Spleen (tissue), 11 donors: ENCODE results near the gene AQP2. TPM values are rescaled to one million over a fixed set of nuclear protein-coding genes. Genes with fewer than 3 reads are reported as not detected.

Experiments used
- DNase-seq: peaks from one replicate; pipeline ENCODE4 v3.0.0-alpha.2; 2020
- H3K27ac ChIP-seq, 8 donors: fragments of 200-600 bp; sonication (generic) in 7 of 8; 1 replicate in 4 of 8; 2 replicates in 4 of 8; pipeline versions ENCODE4 v1.5.0 to v1.8.0; 2016 to 2021; ENCODE audit warnings: inconsistent platforms in 4 of 8, mild to moderate bottlenecking in 4 of 8, moderate library complexity in 1 of 8
- H3K27me3 ChIP-seq, 7 donors: fragments of 200-600 bp; sonication (generic) in 6 of 7; replicated peaks in 1 of 7; 1 replicate in 4 of 7; 2 replicates in 3 of 7; pipeline versions ENCODE4 v1.5.0 to v1.8.0; 2016 to 2021; ENCODE audit warnings: inconsistent platforms in 3 of 7, mild to moderate bottlenecking in 1 of 7
- H3K36me3 ChIP-seq, 6 donors: fragments of 200-600 bp; sonication (generic) in 5 of 6; 1 replicate in 4 of 6; 2 replicates in 2 of 6; pipeline versions ENCODE4 v1.5.0 to v1.8.0; 2016 to 2021; ENCODE audit warnings: inconsistent platforms in 2 of 6
- H3K4me1 ChIP-seq, 6 donors: fragments of 200-600 bp; sonication (generic) in 5 of 6; 1 replicate in 3 of 6; 2 replicates in 3 of 6; pipeline versions ENCODE4 v1.5.0 to v1.8.0; 2016 to 2021; ENCODE audit warnings: inconsistent platforms in 3 of 6
- H3K4me3 ChIP-seq, 8 donors: fragments of 200-600 bp; sonication (generic) in 7 of 8; 1 replicate in 4 of 8; 2 replicates in 4 of 8; pipeline versions ENCODE4 v1.5.0 to v1.8.0; 2016 to 2021; ENCODE audit warnings: inconsistent platforms in 4 of 8, mild to moderate bottlenecking in 4 of 8, moderate library complexity in 2 of 8
- H3K9me3 ChIP-seq, 8 donors: fragments of 200-600 bp; sonication (generic) in 7 of 8; 1 replicate in 4 of 8; 2 replicates in 4 of 8; pipeline versions ENCODE4 v1.5.0 to v1.8.0; 2016 to 2021; ENCODE audit warnings: inconsistent platforms in 4 of 8
- POLR2A ChIP-seq, 3 donors: fragments of 450-650 bp; IDR thresholded peaks; one replicate each; pipeline ENCODE4 v1.5.1; 2017; ENCODE audit warnings: antibody characterized with exemption in 3 of 3, mild to moderate bottlenecking in 1 of 3
- POLR2AphosphoS5 ChIP-seq, 3 donors: sonication (generic); formaldehyde crosslinking; IDR thresholded peaks; one replicate each; pipeline ENCODE4 v1.5.1; 2017; ENCODE audit warnings: antibody characterized with exemption in 3 of 3
- WGBS, 5 donors: extraction: QIAGEN DNeasy Blood & Tissue Kit in 3 of 5; methylation state at CpG; one replicate each; pipeline versions ENCODE4 v1.1.5 to v1.1.7; 2013 to 2018; 5-methylcytosine and 5-hydroxymethylcytosine counted together
- intact Hi-C: fragments of 100-400 bp; cut with DNase I; formaldehyde crosslinking; loops from one replicate; pipeline ENCODE4 v1.15.0; 2023; ENCODE audit warnings: low total_unique reads
- polyA plus RNA-seq, 3 donors: library from polyadenylated mRNA; stranded (reverse); fragments of 200-250 nt; gene quantifications; one replicate each; pipeline ENCODE4 v1.2.1, GENCODE V29; 2013
- total RNA-seq, 7 donors: library from RNA; depleted of rRNA in 3 of 7; stranded (reverse); fragments of >200 nt in 3 of 7; fragmentation: NEBNext Ultra II Directional in 4 of 7; extraction: Animal tissue kit (Norgen Biotek cat#: 25700) in 4 of 7; gene quantifications; one replicate each; pipeline versions ENCODE4 v1.1.0 to v1.2.1, GENCODE V29; 2016 to 2021
- TF ChIP-seq, protein P1 (sequence below), 11 experiments: fragments of 200-600 bp in 7 of 11; fragments of 450-650 bp in 4 of 11; sonication (generic) in 4 of 11; IDR thresholded peaks in 8 of 11; conservative IDR thresholded peaks in 3 of 11; 1 replicate in 7 of 11; 2 replicates in 4 of 11; pipeline versions ENCODE4 v1.4.0 to v1.8.0; 2016 to 2021; ENCODE audit warnings: antibody characterized with exemption in 11 of 11, inconsistent platforms in 4 of 11, mild to moderate bottlenecking in 1 of 11
- donor health status: healthy with polysubstance abuse.
- donor health status: DM: no; HTN: no; CAD: no; lungs with moderate emphysema.
- donor health status: DM: no; HTN: no; CAD: no.
- donor health status: Bipolar disorder and iron deficiency.
- donor health status: healthy.
- donor health status: DM: no; HTN: no; CAD: no.
- donor health status: DM: yes; HTN: yes; CAD: no.

Gene AQP2
- total and polyA plus RNA-seq, 10 donors, result not detected

DNA sequence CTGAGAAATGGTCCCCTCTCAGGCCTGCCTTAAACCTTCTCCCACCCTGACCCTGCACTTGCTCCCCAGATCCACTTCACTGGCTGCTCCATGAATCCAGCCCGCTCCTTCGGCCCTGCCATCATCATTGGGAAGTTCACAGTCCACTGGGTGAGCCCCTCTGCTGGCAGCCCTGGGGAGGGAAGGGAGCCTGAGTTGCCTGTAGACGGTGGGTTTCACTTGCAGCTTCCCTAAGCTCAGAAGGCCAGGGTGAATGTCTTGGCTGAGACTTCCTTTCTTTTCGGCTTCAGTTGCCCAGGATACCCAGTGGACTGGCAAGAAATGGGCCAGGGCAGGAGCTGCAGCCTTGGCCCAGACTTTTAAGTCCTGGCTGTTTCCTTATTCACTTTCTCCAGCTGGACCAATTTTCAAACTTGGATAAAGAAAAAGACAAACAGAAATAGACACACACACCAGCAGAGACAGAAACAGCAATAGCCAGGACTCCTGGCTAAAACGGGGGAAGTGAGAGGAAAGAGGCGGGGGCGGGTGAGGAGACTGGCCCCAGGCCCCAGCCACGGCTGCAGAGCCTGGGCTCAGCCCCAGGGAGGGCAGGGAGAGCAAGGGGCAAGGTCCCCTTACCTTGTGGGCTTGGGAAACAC, 24.3 kb downstream of the AQP2 start:
- Histone ChIP-seq H3K27ac (no peak overlapping the region), H3K27me3 (peaks cover 0 to 27% (median 0%) of the 10 kb centered on the region in 7 donors), H3K9me3 (no peaks in the 10 kb centered on the region), H3K4me3 (no peak overlapping the region), H3K36me3 (no peaks in the 10 kb centered on the region), H3K4me1 (peaks cover 0 to 13% (median 0%) of the 10 kb centered on the region in 6 donors)
- 60 to 74% (median 67%) methylated on average over 8 of the region's 8 CpGs for WGBS, 5 donors
- TF ChIP-seq, protein P1, sequence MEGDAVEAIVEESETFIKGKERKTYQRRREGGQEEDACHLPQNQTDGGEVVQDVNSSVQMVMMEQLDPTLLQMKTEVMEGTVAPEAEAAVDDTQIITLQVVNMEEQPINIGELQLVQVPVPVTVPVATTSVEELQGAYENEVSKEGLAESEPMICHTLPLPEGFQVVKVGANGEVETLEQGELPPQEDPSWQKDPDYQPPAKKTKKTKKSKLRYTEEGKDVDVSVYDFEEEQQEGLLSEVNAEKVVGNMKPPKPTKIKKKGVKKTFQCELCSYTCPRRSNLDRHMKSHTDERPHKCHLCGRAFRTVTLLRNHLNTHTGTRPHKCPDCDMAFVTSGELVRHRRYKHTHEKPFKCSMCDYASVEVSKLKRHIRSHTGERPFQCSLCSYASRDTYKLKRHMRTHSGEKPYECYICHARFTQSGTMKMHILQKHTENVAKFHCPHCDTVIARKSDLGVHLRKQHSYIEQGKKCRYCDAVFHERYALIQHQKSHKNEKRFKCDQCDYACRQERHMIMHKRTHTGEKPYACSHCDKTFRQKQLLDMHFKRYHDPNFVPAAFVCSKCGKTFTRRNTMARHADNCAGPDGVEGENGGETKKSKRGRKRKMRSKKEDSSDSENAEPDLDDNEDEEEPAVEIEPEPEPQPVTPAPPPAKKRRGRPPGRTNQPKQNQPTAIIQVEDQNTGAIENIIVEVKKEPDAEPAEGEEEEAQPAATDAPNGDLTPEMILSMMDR (IDR thresholded peaks at IDR 0.05 in 8 of 11, conservative IDR thresholded peaks at IDR 0.05 in 3 of 11), result no peak
- TF ChIP-seq POLR2A (IDR thresholded peaks at IDR 0.05) (no peak), POLR2AphosphoS5 (IDR thresholded peaks at IDR 0.05) (no peak)
- intact Hi-C loops, result no loop called here
- DNase-seq, result peak; percentile 67

DNA sequence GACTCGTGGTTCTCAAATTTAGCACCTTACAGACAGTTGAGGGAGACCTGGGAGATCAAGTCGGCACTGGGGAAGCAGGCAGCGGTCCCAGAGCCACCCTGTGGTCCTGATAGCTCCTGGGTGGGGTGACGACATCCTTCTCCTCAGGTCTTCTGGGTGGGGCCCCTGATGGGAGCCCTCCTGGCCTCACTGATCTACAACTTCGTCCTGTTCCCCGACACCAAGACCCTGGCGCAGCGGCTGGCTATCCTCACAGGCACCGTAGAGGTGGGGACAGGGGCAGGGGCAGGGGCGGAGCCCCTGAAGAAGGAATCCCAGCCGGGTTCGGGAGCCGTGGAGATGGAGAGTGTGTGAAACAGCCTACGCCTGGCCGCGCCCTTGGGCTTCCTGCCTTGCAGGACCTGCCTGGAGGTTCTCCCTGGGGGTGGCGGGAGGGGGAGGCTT, 24.8 kb downstream of the AQP2 start:
- peaks cover 0 to 22% (median 0%) of the 10 kb centered on the region in 7 donors for H3K27me3 ChIP-seq
- intact Hi-C loops, result no loop called here
- H3K4me1 ChIP-seq, result peaks cover 0 to 13% (median 0%) of the 10 kb centered on the region in 6 donors
- no peak overlapping the region for H3K27ac ChIP-seq
- H3K9me3 ChIP-seq, result no peaks in the 10 kb centered on the region
- DNase-seq, result peak; percentile 52
- H3K4me3 ChIP-seq, result no peak overlapping the region
- H3K36me3 ChIP-seq, result no peaks in the 10 kb centered on the region
- TF ChIP-seq POLR2AphosphoS5 (IDR thresholded peaks at IDR 0.05) (no peak), POLR2A (IDR thresholded peaks at IDR 0.05) (no peak)
- TF ChIP-seq, protein P1 (IDR thresholded peaks at IDR 0.05 in 8 of 11, conservative IDR thresholded peaks at IDR 0.05 in 3 of 11), result no peak
- 77 to 87% (median 84%) methylated on average over 13 to 17 of the region's 17 CpGs for WGBS, 5 donors

DNA sequence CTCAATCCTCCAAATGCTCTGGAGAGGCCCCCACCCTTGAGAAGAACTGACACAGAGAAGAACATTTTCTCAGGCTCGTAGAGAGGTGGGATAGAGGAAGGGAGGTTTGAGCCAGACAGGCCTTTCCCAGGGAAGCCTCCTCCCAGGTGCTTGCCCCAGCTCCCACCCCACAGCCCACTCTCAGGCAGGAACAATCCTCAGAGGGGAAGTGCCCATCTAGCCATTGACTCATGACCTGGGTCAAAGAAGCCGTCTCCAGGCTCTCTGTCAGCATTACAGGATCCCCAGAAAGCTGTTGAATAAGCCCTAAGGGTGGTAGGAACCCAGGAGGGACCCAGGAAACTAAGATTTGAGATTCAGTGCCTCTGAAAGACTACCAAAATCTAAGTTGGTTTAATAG, 26.0 kb downstream of the AQP2 start:
- H3K27ac ChIP-seq, result no peak overlapping the region
- H3K36me3 ChIP-seq, result no peaks in the 10 kb centered on the region
- peaks cover 0 to 11% (median 0%) of the 10 kb centered on the region in 6 donors for H3K4me1 ChIP-seq
- DNase-seq, result no peak
- H3K9me3 ChIP-seq, result no peaks in the 10 kb centered on the region
- intact Hi-C loops, result no loop called here
- TF ChIP-seq, protein P1 (IDR thresholded peaks at IDR 0.05 in 8 of 11, conservative IDR thresholded peaks at IDR 0.05 in 3 of 11), result no peak
- no peak for TF ChIP-seq POLR2AphosphoS5 (IDR thresholded peaks at IDR 0.05)
- TF ChIP-seq POLR2A (IDR thresholded peaks at IDR 0.05), result no peak
- H3K4me3 ChIP-seq, result no peak overlapping the region
- 59 to 90% (median 78%) methylated on average over 2 of the region's 2 CpGs for WGBS, 5 donors
- H3K27me3 ChIP-seq, result peaks cover 0 to 10% (median 0%) of the 10 kb centered on the region in 7 donors

DNA sequence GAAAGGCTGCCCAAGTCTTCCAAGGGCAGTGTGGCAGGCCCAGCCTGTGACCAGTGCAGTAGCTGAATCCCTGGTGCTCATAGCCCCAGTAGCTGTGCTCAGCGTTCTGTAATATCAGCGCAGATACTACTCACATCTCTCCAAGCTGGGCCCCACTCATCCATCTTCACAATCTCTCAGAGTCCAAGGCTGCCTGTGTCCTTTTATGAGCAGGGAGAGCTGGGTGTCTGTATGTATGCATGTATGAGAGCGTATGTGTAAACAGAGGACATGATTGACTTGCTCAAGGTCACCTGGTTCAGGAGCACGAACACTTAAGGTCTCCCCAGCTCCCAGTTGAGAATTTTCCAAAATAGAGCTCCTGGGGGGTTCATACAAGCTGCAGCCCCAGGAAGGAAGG, 27.6 kb downstream of the AQP2 start:
- no peak for DNase-seq
- 68 to 89% (median 83%) methylated on average over 4 of the region's 4 CpGs for WGBS, 5 donors

More for the DNA sequence above, 27.6 kb downstream of the AQP2 start:
- Histone ChIP-seq H3K4me1 (peaks cover 0 to 16% (median 0%) of the 10 kb centered on the region in 6 donors), H3K9me3 (no peaks in the 10 kb centered on the region), H3K4me3 (no peak overlapping the region), H3K27ac (no peak overlapping the region), H3K27me3 (peaks cover 0 to 3% (median 0%) of the 10 kb centered on the region in 7 donors), H3K36me3 (no peaks in the 10 kb centered on the region)
- intact Hi-C loops, result no loop called here
- TF ChIP-seq POLR2AphosphoS5 (IDR thresholded peaks at IDR 0.05), result no peak
- TF ChIP-seq POLR2A (IDR thresholded peaks at IDR 0.05), result no peak
- TF ChIP-seq, protein P1 (IDR thresholded peaks at IDR 0.05 in 8 of 11, conservative IDR thresholded peaks at IDR 0.05 in 3 of 11), result no peak
